Mucosa of descending colon (tissue), 3 donors: ENCODE measurements around the gene TRDN. TPM values are rescaled to one million over a fixed set of nuclear protein-coding genes. Genes with fewer than 3 reads are reported as not detected.

ENCODE experiments used
- ATAC-seq: fragments of 200-7000 bp; cut with Tn5 transposase; one replicate; pipeline ENCODE4 v1.9.1; 2020; ENCODE audit warnings: mild to moderate bottlenecking, moderate library complexity
- DNase-seq, 3 donors: peaks; one replicate each; pipeline ENCODE4 v3.0.0-alpha.2; 2020
- H3K36me3 ChIP-seq: fragments of 200-600 bp; one replicate; pipeline ENCODE4 v1.8.0; 2021; ENCODE audit warnings: low read depth, mild to moderate bottlenecking
- H3K4me1 ChIP-seq: fragments of 200-600 bp; one replicate; pipeline ENCODE4 v1.8.0; 2021; ENCODE audit warnings: low read depth, mild to moderate bottlenecking
- H3K4me3 ChIP-seq: fragments of 200-600 bp; one replicate; pipeline ENCODE4 v1.8.0; 2021; ENCODE audit warnings: mild to moderate bottlenecking
- H3K9me3 ChIP-seq: fragments of 200-600 bp; one replicate; pipeline ENCODE4 v1.8.0; 2021; ENCODE audit warnings: mild to moderate bottlenecking
- intact Hi-C, 2 donors: fragments of 100-400 bp; cut with DNase I in 1 of 2; cut with micrococcal nuclease in 1 of 2; formaldehyde crosslinking; loops; one replicate each; pipeline versions ENCODE4 v1.11.0 to v1.11.1; 2022; cut with DNase I, micrococcal nuclease
- total RNA-seq, 3 donors: library from RNA; stranded (reverse); fragmentation: NEBNext Ultra II Directional in 2 of 3; extraction: Animal tissue kit (Norgen Biotek cat#: 25700) in 2 of 3; gene quantifications; one replicate each; pipeline versions ENCODE4 v1.2.1 to v1.2.4, GENCODE V29; 2021 to 2023
- TF ChIP-seq, protein P1 (sequence below): fragments of 200-600 bp; IDR thresholded peaks from one replicate; pipeline ENCODE4 v1.8.0; 2022; ENCODE audit warnings: antibody characterized with exemption, mild to moderate bottlenecking
- donor health status: DM: no; HTN: no; CAD: no; lungs with moderate emphysema.
- donor health status: DM: no; HTN: no; CAD: no.
- donor health status: DM: no; HTN: yes; CAD: no.

The TRDN gene
- total RNA-seq, 3 donors from 2014 or later: 0.12 to 0.51 TPM; not detected in 1

- no peaks in the 10 kb centered on the region for H3K9me3 ChIP-seq
- no peak overlapping the region for H3K4me3 ChIP-seq
- intact Hi-C loops: no loop called here
- TF ChIP-seq, protein P1, sequence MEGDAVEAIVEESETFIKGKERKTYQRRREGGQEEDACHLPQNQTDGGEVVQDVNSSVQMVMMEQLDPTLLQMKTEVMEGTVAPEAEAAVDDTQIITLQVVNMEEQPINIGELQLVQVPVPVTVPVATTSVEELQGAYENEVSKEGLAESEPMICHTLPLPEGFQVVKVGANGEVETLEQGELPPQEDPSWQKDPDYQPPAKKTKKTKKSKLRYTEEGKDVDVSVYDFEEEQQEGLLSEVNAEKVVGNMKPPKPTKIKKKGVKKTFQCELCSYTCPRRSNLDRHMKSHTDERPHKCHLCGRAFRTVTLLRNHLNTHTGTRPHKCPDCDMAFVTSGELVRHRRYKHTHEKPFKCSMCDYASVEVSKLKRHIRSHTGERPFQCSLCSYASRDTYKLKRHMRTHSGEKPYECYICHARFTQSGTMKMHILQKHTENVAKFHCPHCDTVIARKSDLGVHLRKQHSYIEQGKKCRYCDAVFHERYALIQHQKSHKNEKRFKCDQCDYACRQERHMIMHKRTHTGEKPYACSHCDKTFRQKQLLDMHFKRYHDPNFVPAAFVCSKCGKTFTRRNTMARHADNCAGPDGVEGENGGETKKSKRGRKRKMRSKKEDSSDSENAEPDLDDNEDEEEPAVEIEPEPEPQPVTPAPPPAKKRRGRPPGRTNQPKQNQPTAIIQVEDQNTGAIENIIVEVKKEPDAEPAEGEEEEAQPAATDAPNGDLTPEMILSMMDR: no peak
- H3K36me3 ChIP-seq: no peaks in the 10 kb centered on the region
- ATAC-seq (no peak), DNase-seq (no peak)
- H3K4me1 ChIP-seq: no peaks in the 10 kb centered on the region
Observed at GRCh38 chr6:123640567-123641187, 3.9 kb upstream of the TRDN start.

GRCh38 chr6:123638865-123639264 is 2.1 kb upstream of the TRDN start:
- ATAC-seq (no peak), DNase-seq (no peak)
- Histone ChIP-seq H3K9me3 (no peaks in the 10 kb centered on the region), H3K36me3 (no peaks in the 10 kb centered on the region), H3K4me1 (no peaks in the 10 kb centered on the region), H3K4me3 (no peak overlapping the region)
- TF ChIP-seq, protein P1: no peak
- intact Hi-C loops: no loop called here

GRCh38 chr6:123636282-123636681 is 468 bp downstream of the TRDN start:
- ATAC-seq (no peak), DNase-seq (no peak)
- Histone ChIP-seq H3K9me3 (no peaks in the 10 kb centered on the region), H3K4me1 (no peaks in the 10 kb centered on the region), H3K4me3 (no peak overlapping the region), H3K36me3 (no peaks in the 10 kb centered on the region)
- intact Hi-C loops: no loop called here
- TF ChIP-seq, protein P1: no peak

- H3K4me3 ChIP-seq: no peak overlapping the region
- intact Hi-C loops: no loop called here
Observed at GRCh38 chr6:123635567-123635966, 1.2 kb downstream of the TRDN start.

DNA sequence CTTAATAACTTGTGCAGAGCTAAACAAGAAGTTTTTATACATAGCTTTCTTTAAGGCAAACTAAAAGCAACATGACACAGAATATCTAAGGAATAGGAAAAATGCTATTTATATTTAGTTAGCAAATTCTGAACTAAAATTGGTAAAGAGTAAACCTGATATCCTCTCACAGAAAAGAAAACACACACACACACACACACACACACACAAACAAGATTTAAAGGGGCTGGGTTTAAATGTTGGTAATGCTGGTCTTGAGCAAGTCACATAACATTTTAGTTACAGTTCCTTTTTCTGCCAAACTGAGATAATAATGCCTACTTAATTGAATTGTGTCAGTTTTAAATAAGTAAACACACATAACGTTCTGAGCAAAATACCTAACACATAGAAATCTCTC is 1.6 kb downstream of the TRDN start:
- no peak for ATAC-seq
- TF ChIP-seq, protein P1: no peak
- intact Hi-C loops: no loop called here

More at GRCh38 chr6:123635567-123635966, 1.2 kb downstream of the TRDN start:
- H3K4me1 ChIP-seq: no peaks in the 10 kb centered on the region
- no peaks in the 10 kb centered on the region for H3K36me3 ChIP-seq
- no peak for ATAC-seq
- DNase-seq: no peak
- TF ChIP-seq, protein P1: no peak
- no peaks in the 10 kb centered on the region for H3K9me3 ChIP-seq

GRCh38 chr6:123632641-123633040 is 4.1 kb downstream of the TRDN start:
- H3K4me1 ChIP-seq: no peaks in the 10 kb centered on the region
- no peaks in the 10 kb centered on the region for H3K36me3 ChIP-seq
- H3K9me3 ChIP-seq: no peaks in the 10 kb centered on the region
- no peak overlapping the region for H3K4me3 ChIP-seq
- DNase-seq (no peak), ATAC-seq (no peak)
- TF ChIP-seq, protein P1: no peak
- intact Hi-C loops: no loop called here

More for the DNA sequence above, 1.6 kb downstream of the TRDN start:
- H3K4me1 ChIP-seq: no peaks in the 10 kb centered on the region
- H3K4me3 ChIP-seq: no peak overlapping the region
- H3K36me3 ChIP-seq: no peaks in the 10 kb centered on the region
- DNase-seq: no peak
- H3K9me3 ChIP-seq: no peaks in the 10 kb centered on the region
